GM12892 (cell line): ENCODE data around the gene UFC1.

Source experiments
- POLR2A ChIP-seq: IDR thresholded peaks from 2 replicates; pipeline ENCODE4 v1.6.1; 2011; ENCODE audit warnings: low read depth, low read length, control low read depth
- POLR2AphosphoS5 ChIP-seq: IDR thresholded peaks from 2 replicates; pipeline ENCODE4 v1.6.1; 2011; ENCODE audit warnings: low read depth, low read length, control low read depth
- TAF1 ChIP-seq: IDR thresholded peaks from 2 replicates; pipeline ENCODE4 v1.6.1; 2011; ENCODE audit warnings: low read depth, mild to moderate bottlenecking, control low read depth, low read length, borderline replicate concordance

- no peak for TF ChIP-seq POLR2A
- TF ChIP-seq POLR2AphosphoS5 = no peak
- TF ChIP-seq TAF1 = no peak
These were observed 17.4 kb downstream of the UFC1 start for GRCh38 chr1:161171191-161171590.
